HG02970 (cell line): Measurements from ENCODE around the gene RHOA.
"Not testable (repeated sequence)": the region's sequence is repeated elsewhere in the genome, so short reads cannot be mapped to it uniquely, and the experiment has no call there.

Experiments used
- ATAC-seq: cut with Tn5 transposase; IDR thresholded peaks from one replicate; pipeline ENCODE4 v1.9.1; 2021; ENCODE audit warnings: mild to moderate bottlenecking, moderate library complexity, moderate number of reproducible peaks; ENCODE audit not compliant: unreplicated experiment, low FRiP score

The RHOA gene

GRCh38 chr3:49333916-49334633 is 77.7 kb downstream of the RHOA start:
- ATAC-seq = no peak

GRCh38 chr3:49333091-49333490 is 78.7 kb downstream of the RHOA start:
- no peak for ATAC-seq

- no peak for ATAC-seq
Observed at GRCh38 chr3:49329186-49329585, 82.6 kb downstream of the RHOA start.

- not testable (repeated sequence) for ATAC-seq
Observed at GRCh38 chr3:49328350-49328749, 83.4 kb downstream of the RHOA start.

- ATAC-seq = no peak
Observed at GRCh38 chr3:49327485-49327884, 84.3 kb downstream of the RHOA start.

- ATAC-seq = no peak
Observed at GRCh38 chr3:49324768-49325167, 87.0 kb downstream of the RHOA start.

- no peak for ATAC-seq
Observed at GRCh38 chr3:49316696-49317457, 94.9 kb downstream of the RHOA start.

GRCh38 chr3:49313896-49314688 is 97.7 kb downstream of the RHOA start:
- no peak for ATAC-seq

GRCh38 chr3:49311283-49311682 is 100.5 kb downstream of the RHOA start:
- no peak for ATAC-seq

- no peak for ATAC-seq
Observed at GRCh38 chr3:49310677-49311076, 101.1 kb downstream of the RHOA start.
